T-helper 2 cell treated with Interferon-gamma antibody and Interleukin-4, amounts not matched to agents 100 ng/mL and 5 ng/mL, for 36 hours (primary cell): Measurements from ENCODE around the gene ZCCHC10. TPM values are rescaled to one million over a fixed set of nuclear protein-coding genes. Genes with fewer than 3 reads are reported as not detected.
"Not testable (repeated sequence)": the region's sequence is repeated elsewhere in the genome, so short reads cannot be mapped to it uniquely, and the experiment has no call there.

Experiments
- intact Hi-C: fragments of 100-400 bp; cut with micrococcal nuclease; formaldehyde crosslinking; loops from one replicate; pipeline ENCODE4 v1.15.1; 2023
- total RNA-seq: library from RNA; stranded (reverse); gene quantifications from 2 replicates; pipeline ENCODE4 v1.2.3, GENCODE V29; 2022

The ZCCHC10 gene
- total RNA-seq, 1 donor from 2014 or later, result 33.9 TPM

GRCh38 chr5:133046560-133046959 lies 20.2 kb upstream of the ZCCHC10 start:
- intact Hi-C loops, result not testable (repeated sequence)

GRCh38 chr5:133041910-133042309 lies 15.6 kb upstream of the ZCCHC10 start:
- intact Hi-C loops, result no loop called here

GRCh38 chr5:133041157-133041784 lies 14.9 kb upstream of the ZCCHC10 start:
- intact Hi-C loops, result no loop called here

- intact Hi-C loops, result not testable (repeated sequence)
These were observed 10.3 kb upstream of the ZCCHC10 start for GRCh38 chr5:133036677-133037076.

- intact Hi-C loops, result loop anchor here (1.0 kb wide), 1 partner anchor 205 kb away; the partner anchor contains the start of gene SHROOM1
These were observed 8.9 kb upstream of the ZCCHC10 start for GRCh38 chr5:133035224-133035623.

GRCh38 chr5:133034064-133034463 lies 7.7 kb upstream of the ZCCHC10 start:
- intact Hi-C loops, result no loop called here

GRCh38 chr5:133032852-133033742 lies 6.7 kb upstream of the ZCCHC10 start:
- intact Hi-C loops, result no loop called here

- intact Hi-C loops, result no loop called here
These were observed 4.1 kb upstream of the ZCCHC10 start for GRCh38 chr5:133030343-133031005.

- intact Hi-C loops, result no loop called here
These were observed 3.1 kb upstream of the ZCCHC10 start for GRCh38 chr5:133029416-133029815.

- intact Hi-C loops, result loop anchor here (1.0 kb wide), 3 partner anchors 25 to 160 kb away; partner anchors contain the start of genes AFF4, GDF9 and UQCRQ
These were observed 360 bp upstream of the ZCCHC10 start for GRCh38 chr5:133026664-133027153.

- intact Hi-C loops, result not testable (repeated sequence)
These were observed 6.9 kb downstream of the ZCCHC10 start for GRCh38 chr5:133019471-133019870.

GRCh38 chr5:133017964-133018363 lies 8.4 kb downstream of the ZCCHC10 start:
- intact Hi-C loops, result no loop called here

GRCh38 chr5:133015466-133015865 lies 10.9 kb downstream of the ZCCHC10 start:
- intact Hi-C loops, result no loop called here

- intact Hi-C loops, result not testable (repeated sequence)
These were observed 17.9 kb downstream of the ZCCHC10 start for GRCh38 chr5:133008455-133008854.

GRCh38 chr5:133006653-133007052 lies 19.7 kb downstream of the ZCCHC10 start:
- intact Hi-C loops, result no loop called here

- intact Hi-C loops, result no loop called here
These were observed 27.1 kb downstream of the ZCCHC10 start for GRCh38 chr5:132999246-132999645.

- intact Hi-C loops, result no loop called here
These were observed 27.8 kb downstream of the ZCCHC10 start for GRCh38 chr5:132998556-132998955.

GRCh38 chr5:132996307-132996706 lies 30.0 kb downstream of the ZCCHC10 start:
- intact Hi-C loops, result no loop called here

GRCh38 chr5:132987531-132988408 lies 38.6 kb downstream of the ZCCHC10 start:
- intact Hi-C loops, result no loop called here

GRCh38 chr5:132982971-132983370 lies 43.4 kb downstream of the ZCCHC10 start:
- intact Hi-C loops, result not testable (repeated sequence)

GRCh38 chr5:132981288-132981687 lies 45.1 kb downstream of the ZCCHC10 start:
- intact Hi-C loops, result no loop called here
